IMR-90 (cell line): ENCODE results near the gene C14orf93. TPM values are rescaled to one million over a fixed set of nuclear protein-coding genes. Genes with fewer than 3 reads are reported as not detected.

Experiments
- ATAC-seq: fragments of 200-7000 bp; cut with Tn5 transposase; 2 replicates; pipeline ENCODE4 v1.9.1; 2020; ENCODE audit warnings: low read depth, mild to moderate bottlenecking, moderate library complexity
- BruUV-seq: library from RNA; stranded (reverse); fragments of 400-500 nt; replicated peaks from 2 replicates; lab custom pipeline; 2021; lab: Mats Ljungman, UMichigan
- CTCF ChIA-PET: fragments of 300-600 bp; formaldehyde crosslinking; extraction: SDS; loops from one replicate; lab custom pipeline; 2021; ENCODE audit warnings: antibody characterized with exemption; lab: Yijun Ruan, JAX
- POLR2A ChIA-PET: fragments of 300-600 bp; sonication (Branson Sonifier 250); formaldehyde crosslinking; loops from one replicate; lab custom pipeline; 2022; ENCODE audit warnings: antibody characterized with exemption; ENCODE audit not compliant: unreplicated experiment; lab: Charles Lee
- DNase-seq: peaks from one replicate; pipeline ENCODE4 v3.0.0; 2013
- H2AFZ ChIP-seq: replicated peaks from 2 replicates; pipeline ENCODE3; 2013; ENCODE audit warnings: low read length, mild to moderate bottlenecking; ENCODE audit not compliant: poor library complexity
- H2AK5ac ChIP-seq: 2 replicates; pipeline ENCODE4 v1.6.1; 2013; ENCODE audit warnings: low read depth, low read length, inconsistent platforms
- H2AK9ac ChIP-seq: replicated peaks from 2 replicates; pipeline ENCODE3; 2013; ENCODE audit warnings: mild to moderate bottlenecking, low read depth, low read length, moderate library complexity; ENCODE audit not compliant: poor library complexity
- H2BK120ac ChIP-seq: 2 replicates; pipeline ENCODE4 v1.6.1; 2013; ENCODE audit warnings: low read depth, low read length, inconsistent platforms
- H2BK15ac ChIP-seq: 3 replicates; pipeline ENCODE4 v1.6.1; 2013; ENCODE audit warnings: low read depth, low read length, inconsistent platforms
- H2BK20ac ChIP-seq: 2 replicates; pipeline ENCODE4 v1.6.1; 2013; ENCODE audit warnings: low read depth, mild to moderate bottlenecking, inconsistent platforms, low read length, moderate library complexity
- H2BK5ac ChIP-seq: 2 replicates; pipeline ENCODE4 v1.6.1; 2013; ENCODE audit warnings: mild to moderate bottlenecking, low read depth, low read length, inconsistent platforms; ENCODE audit not compliant: poor library complexity, severe bottlenecking
- H3K14ac ChIP-seq: replicated peaks from 2 replicates; pipeline ENCODE4 v1.6.1; 2013; ENCODE audit warnings: low read depth, low read length, inconsistent platforms
- H3K18ac ChIP-seq: 2 replicates; pipeline ENCODE4 v1.6.1; 2013; ENCODE audit warnings: low read depth, low read length, control low read depth
- H3K23ac ChIP-seq: 2 replicates; pipeline ENCODE4 v1.6.1; 2013; ENCODE audit warnings: low read depth, low read length, inconsistent platforms
- H3K27ac ChIP-seq: 2 replicates; pipeline ENCODE4 v1.5.1; 2013; ENCODE audit warnings: mild to moderate bottlenecking, control low read depth, low read length; ENCODE audit not compliant: insufficient read depth
- H3K27me3 ChIP-seq: 2 replicates; pipeline ENCODE4 v1.6.1; 2013; ENCODE audit warnings: low read length; ENCODE audit not compliant: control insufficient read depth, insufficient read depth
- H3K36me3 ChIP-seq: 2 replicates; pipeline ENCODE4 v1.6.1; 2013; ENCODE audit warnings: low read length, mixed read lengths; ENCODE audit not compliant: control insufficient read depth, insufficient read depth
- H3K4ac ChIP-seq: 2 replicates; pipeline ENCODE4 v1.6.1; 2013; ENCODE audit warnings: low read depth, low read length, inconsistent platforms
- H3K4me1 ChIP-seq: 2 replicates; pipeline ENCODE4 v1.6.1; 2013; ENCODE audit warnings: low read length, mixed read lengths; ENCODE audit not compliant: control insufficient read depth, insufficient read depth
- H3K4me2 ChIP-seq: 2 replicates; pipeline ENCODE4 v1.6.1; 2013; ENCODE audit warnings: low read depth, mild to moderate bottlenecking, control low read depth, low read length, moderate library complexity
- H3K4me3 ChIP-seq: 2 replicates; pipeline ENCODE4 v1.5.1; 2013; ENCODE audit warnings: low read depth, mild to moderate bottlenecking, control low read depth, low read length, moderate library complexity; ENCODE audit not compliant: insufficient read depth
- H3K56ac ChIP-seq: 2 replicates; pipeline ENCODE4 v1.6.1; 2013; ENCODE audit warnings: low read length, inconsistent platforms; ENCODE audit not compliant: insufficient read depth; ENCODE audit errors: extremely low read depth
- H3K79me1 ChIP-seq, 2 experiments: 2 replicates each; pipeline ENCODE4 v1.6.1; 2013; ENCODE audit warnings: low read length in 2 of 2, inconsistent platforms in 1 of 2, low read depth in 1 of 2
- H3K9ac ChIP-seq: 2 replicates; pipeline ENCODE4 v1.6.1; 2013; ENCODE audit warnings: low read depth, low read length, control low read depth
- H3K9me1 ChIP-seq: 2 replicates; pipeline ENCODE4 v1.6.1; 2013; ENCODE audit warnings: low read length, inconsistent platforms; ENCODE audit not compliant: insufficient read depth
- H3K9me3 ChIP-seq: 2 replicates; pipeline ENCODE4 v1.6.1; 2013; ENCODE audit warnings: low read length; ENCODE audit not compliant: control insufficient read depth, insufficient read depth
- H4K20me1 ChIP-seq: 2 replicates; pipeline ENCODE4 v1.6.1; 2013; ENCODE audit warnings: low read length, inconsistent platforms; ENCODE audit not compliant: insufficient read depth
- H4K5ac ChIP-seq: 2 replicates; pipeline ENCODE4 v1.6.1; 2013; ENCODE audit warnings: mild to moderate bottlenecking, low read depth, low read length, control low read depth
- H4K8ac ChIP-seq, 2 experiments: 2 replicates each; pipeline ENCODE4 v1.6.1; 2013; ENCODE audit warnings: low read depth in 2 of 2, low read length in 2 of 2, control low read depth in 1 of 2, inconsistent platforms in 1 of 2
- H4K91ac ChIP-seq: 2 replicates; pipeline ENCODE4 v1.6.1; 2013; ENCODE audit warnings: low read depth, low read length, inconsistent platforms; ENCODE audit not compliant: insufficient read depth
- WGBS, 2 experiments: methylation state at CpG; one replicate each; pipeline versions ENCODE4 v1.1.5 to v1.1.7; 2013; ENCODE audit warnings: missing lambda C conversion rate in 2 of 2; ENCODE audit not compliant: insufficient read length in 1 of 2; ENCODE audit errors: extremely low coverage in 2 of 2; 5-methylcytosine and 5-hydroxymethylcytosine counted together
- dilution Hi-C: fragments of 300-500 bp; cut with HindIII; formaldehyde crosslinking; loops from one replicate; pipeline ENCODE4 v1.14.3; 2018; ENCODE audit warnings: low sequenced_read_pairs; ENCODE audit not compliant: unreplicated experiment
- in situ Hi-C: fragments of 300-500 bp; cut with MboI; formaldehyde crosslinking; loops from 3 replicates; pipeline ENCODE4 v1.14.3; 2019; ENCODE audit warnings: low sequenced_read_pairs, inconsistent platforms, mixed read lengths
- intact Hi-C: fragments of 100-400 bp; cut with micrococcal nuclease; formaldehyde crosslinking; loops from 2 replicates; pipeline ENCODE4 v1.10.0; 2022
- polyA plus RNA-seq, 3 experiments: library from polyadenylated mRNA; depleted of rRNA; stranded (reverse); fragments of >200 nt; gene quantifications; 2 replicates each; pipeline ENCODE4 v1.2.3, GENCODE V29; 2012; ENCODE audit warnings: low replicate concordance in 1 of 3
- total RNA-seq: library from RNA; depleted of rRNA; stranded (reverse); fragments of >200 nt; gene quantifications from 2 replicates; pipeline ENCODE4 v1.2.3, GENCODE V29; 2012
- TF ChIP-seq, protein P1 (sequence below): conservative IDR thresholded peaks from 2 replicates; pipeline ENCODE4 v1.5.1; 2012; ENCODE audit warnings: mild to moderate bottlenecking, low read depth, low read length, improper control_type of control experiment

The C14orf93 gene
- total and polyA plus RNA-seq, 2 of the 4 experiments (the other 2 are of a cell fraction) = 5.4 to 5.7 TPM

DNA sequence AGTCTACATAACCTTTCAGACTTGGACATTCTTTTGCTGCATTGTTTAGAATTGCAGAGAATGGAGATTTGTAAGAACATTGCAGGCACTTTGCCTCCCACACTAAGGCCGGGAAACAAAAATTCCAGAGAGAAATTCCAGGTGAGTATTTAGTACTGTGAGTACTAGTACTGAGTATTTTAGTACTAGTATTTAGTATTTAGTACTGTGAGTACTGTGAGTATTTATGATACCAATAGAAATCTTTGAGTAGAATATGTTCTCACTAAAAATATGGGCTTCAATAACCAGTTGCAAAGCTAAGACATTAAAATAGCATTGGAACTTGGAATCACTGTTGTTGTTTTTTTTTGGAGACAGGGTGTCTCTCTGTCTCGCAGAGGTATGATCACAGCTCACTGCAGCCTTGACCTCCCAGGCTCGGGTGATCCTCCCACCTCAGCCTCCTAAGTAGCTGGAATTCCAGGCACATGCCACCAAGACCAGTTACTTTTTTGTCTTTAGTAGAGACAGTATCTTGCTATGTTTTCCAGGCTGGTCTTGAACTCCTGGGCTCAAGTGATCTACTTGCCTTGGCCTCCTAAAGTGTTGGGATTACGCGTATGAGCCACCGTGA, 47.8 kb downstream of the C14orf93 start:
- dilution Hi-C loops = no loop called here

More for the DNA sequence above, 47.8 kb downstream of the C14orf93 start:
- ChIA-PET POLR2A (no interaction called here), CTCF (interaction anchor here (0.6 to 1.3 kb wide), 3 partner anchors 11 to 46 kb away, joined by 3 to 6 read pairs (median 3); no protein-coding TSS in a partner anchor)
- no peak overlapping the region for H2BK5ac ChIP-seq
- no peak overlapping the region for H3K18ac ChIP-seq
- H3K14ac ChIP-seq = no peak overlapping the region
- H3K27me3 ChIP-seq = no peaks in the 10 kb centered on the region
- H3K79me1 ChIP-seq = no peaks in the 10 kb centered on the region
- H3K36me3 ChIP-seq = no peaks in the 10 kb centered on the region
- peaks cover 1% of the 10 kb centered on the region; the same call in 1 of the 2 replicates for H3K9me1 ChIP-seq
- H2AK5ac ChIP-seq = no peak overlapping the region
- H2BK20ac ChIP-seq = no peak overlapping the region
- no peaks in the 10 kb centered on the region for H4K20me1 ChIP-seq
- WGBS, 2 experiments = no CpG with 5 or more reads among the region's 6 CpGs
- H3K56ac ChIP-seq = no peak overlapping the region
- in situ Hi-C loops = no loop called here
- no peak overlapping the region for H2AK9ac ChIP-seq
- H2BK15ac ChIP-seq = no peak overlapping the region
- no peak overlapping the region for H4K5ac ChIP-seq
- no peak overlapping the region for H3K27ac ChIP-seq
- no peak overlapping the region for H3K9ac ChIP-seq
- no peaks in the 10 kb centered on the region for H3K9me3 ChIP-seq
- BruUV-seq = no TSS peak
- 0 out of 2 replicates have a peak overlapping the region, but pooled peaks have one; percentile 9 for H3K23ac ChIP-seq
- no peak overlapping the region for H3K4ac ChIP-seq
- H3K4me2 ChIP-seq = no peak overlapping the region
- H3K4me1 ChIP-seq = no peaks in the 10 kb centered on the region
- intact Hi-C loops = no loop called here
- ATAC-seq (no peak), DNase-seq (no peak)
- H2AFZ ChIP-seq = no peak overlapping the region
- TF ChIP-seq, protein P1, sequence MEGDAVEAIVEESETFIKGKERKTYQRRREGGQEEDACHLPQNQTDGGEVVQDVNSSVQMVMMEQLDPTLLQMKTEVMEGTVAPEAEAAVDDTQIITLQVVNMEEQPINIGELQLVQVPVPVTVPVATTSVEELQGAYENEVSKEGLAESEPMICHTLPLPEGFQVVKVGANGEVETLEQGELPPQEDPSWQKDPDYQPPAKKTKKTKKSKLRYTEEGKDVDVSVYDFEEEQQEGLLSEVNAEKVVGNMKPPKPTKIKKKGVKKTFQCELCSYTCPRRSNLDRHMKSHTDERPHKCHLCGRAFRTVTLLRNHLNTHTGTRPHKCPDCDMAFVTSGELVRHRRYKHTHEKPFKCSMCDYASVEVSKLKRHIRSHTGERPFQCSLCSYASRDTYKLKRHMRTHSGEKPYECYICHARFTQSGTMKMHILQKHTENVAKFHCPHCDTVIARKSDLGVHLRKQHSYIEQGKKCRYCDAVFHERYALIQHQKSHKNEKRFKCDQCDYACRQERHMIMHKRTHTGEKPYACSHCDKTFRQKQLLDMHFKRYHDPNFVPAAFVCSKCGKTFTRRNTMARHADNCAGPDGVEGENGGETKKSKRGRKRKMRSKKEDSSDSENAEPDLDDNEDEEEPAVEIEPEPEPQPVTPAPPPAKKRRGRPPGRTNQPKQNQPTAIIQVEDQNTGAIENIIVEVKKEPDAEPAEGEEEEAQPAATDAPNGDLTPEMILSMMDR = no peak
- H4K8ac ChIP-seq = no peak overlapping the region
- H4K91ac ChIP-seq = no peak overlapping the region
- H2BK120ac ChIP-seq = no peak overlapping the region
- no peak overlapping the region for H3K4me3 ChIP-seq
